Aorta (tissue), 5 donors: ENCODE results near the gene GSTT2B. TPM values are rescaled to one million over a fixed set of nuclear protein-coding genes. Genes with fewer than 3 reads are reported as not detected.
"Not testable (repeated sequence)": the region's sequence is repeated elsewhere in the genome, so short reads cannot be mapped to it uniquely, and the experiment has no call there.

Source experiments
- ATAC-seq: fragments of 200-7000 bp; cut with Tn5 transposase; one replicate; pipeline ENCODE4 v1.9.1; 2022; ENCODE audit warnings: moderate library complexity; ENCODE audit not compliant: low FRiP score
- DNase-seq, 2 donors: peaks; one replicate each; pipeline ENCODE4 v3.0.0-alpha.2; 2020
- H3K27ac ChIP-seq, 2 donors: one replicate each; pipeline ENCODE4 v1.5.1; 2013; ENCODE audit warnings: low read length in 2 of 2, mild to moderate bottlenecking in 2 of 2, moderate library complexity in 2 of 2, control low read depth in 1 of 2, inconsistent platforms in 1 of 2, low read depth in 1 of 2
- H3K27me3 ChIP-seq, 2 donors: one replicate each; pipeline ENCODE4 v1.6.1; 2013; ENCODE audit warnings: control low read depth in 1 of 2, low read length in 1 of 2, mild to moderate bottlenecking in 1 of 2, moderate library complexity in 1 of 2; ENCODE audit not compliant: insufficient read depth in 2 of 2, control insufficient read depth in 1 of 2
- H3K36me3 ChIP-seq, 2 donors: one replicate each; pipeline ENCODE4 v1.6.1; 2013; ENCODE audit warnings: control low read depth in 1 of 2, low read length in 1 of 2, mild to moderate bottlenecking in 1 of 2; ENCODE audit not compliant: insufficient read depth in 2 of 2, control insufficient read depth in 1 of 2
- H3K4me1 ChIP-seq, 2 donors: one replicate each; pipeline ENCODE4 v1.6.1; 2013; ENCODE audit warnings: low read length in 2 of 2, control low read depth in 1 of 2, mild to moderate bottlenecking in 1 of 2, moderate library complexity in 1 of 2; ENCODE audit not compliant: insufficient read depth in 2 of 2, control insufficient read depth in 1 of 2
- H3K4me3 ChIP-seq, 2 donors: one replicate each; pipeline ENCODE4 v1.5.1; 2013; ENCODE audit warnings: low read length in 2 of 2, control low read depth in 1 of 2, mild to moderate bottlenecking in 1 of 2
- H3K9me3 ChIP-seq: one replicate; pipeline ENCODE4 v1.6.1; 2013; ENCODE audit warnings: mild to moderate bottlenecking, low read length; ENCODE audit not compliant: control insufficient read depth
- WGBS, 2 donors: extraction: QIAGEN DNeasy Blood & Tissue Kit; methylation state at CpG; one replicate each; pipeline ENCODE4 v1.1.7; 2013; 5-methylcytosine and 5-hydroxymethylcytosine counted together
- intact Hi-C, 2 donors: fragments of 100-400 bp; cut with DNase I; formaldehyde crosslinking; loops; one replicate each; pipeline versions ENCODE4 v1.14.2 to v1.15.0; 2022
- polyA plus RNA-seq, 2 donors: library from polyadenylated mRNA; stranded (reverse); fragments of 200-250 nt; gene quantifications; one replicate each; pipeline ENCODE4 v1.2.3, GENCODE V29; 2013
- total RNA-seq, 2 donors: library from RNA; stranded (reverse); fragmentation: NEBNext Ultra II Directional; extraction: Animal tissue kit (Norgen Biotek cat#: 25700); gene quantifications; one replicate each; pipeline ENCODE4 v1.2.1, GENCODE V29; 2021
- donor health status: healthy with polysubstance abuse.
- donor health status: Bipolar disorder and iron deficiency.
- donor health status: DM: no; HTN: no; CAD: no.
- donor health status: DM: no; HTN: no; CAD: no.
- donor health status: DM: yes; HTN: yes; CAD: no.

Gene GSTT2B
- total and polyA plus RNA-seq, 4 donors, result 7.7 to 23.9 (median 15.6) TPM

GRCh38 chr22:23955886-23956285, 5.1 kb downstream of the GSTT2B start:
- not testable (repeated sequence) for DNase-seq, H3K27ac ChIP-seq, H3K27me3 ChIP-seq, H3K4me3 ChIP-seq, H3K9me3 ChIP-seq, ATAC-seq, H3K4me1 ChIP-seq, H3K36me3 ChIP-seq
- 68 to 71% methylated on average over 5 to 7 of the region's 8 CpGs for WGBS, 2 donors
- intact Hi-C loops, result loop anchor here in 1 of 2 donors (10.0 kb wide), 2 partner anchors 91 to 191 kb away; partner anchors contain the start of genes C22orf15 and CHCHD10

DNA sequence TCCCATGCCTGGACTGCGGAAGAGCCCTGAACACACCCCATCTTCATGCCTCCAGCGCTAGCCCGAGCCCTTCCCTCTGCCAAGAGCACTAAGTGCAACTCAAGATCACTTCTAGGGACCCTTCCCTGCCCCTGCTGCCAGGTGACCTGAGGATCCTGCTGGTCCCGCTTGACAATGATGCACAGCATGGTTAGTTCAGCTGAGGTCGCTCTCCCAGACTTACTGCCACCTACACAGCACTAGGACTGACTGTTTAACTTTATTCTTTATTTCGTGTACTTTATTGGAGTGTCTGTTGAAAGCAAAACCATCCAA, 6.0 kb downstream of the GSTT2B start:
- H3K27ac ChIP-seq, ATAC-seq, DNase-seq, H3K4me3 ChIP-seq, H3K4me1 ChIP-seq, H3K36me3 ChIP-seq, H3K27me3 ChIP-seq, H3K9me3 ChIP-seq: not testable (repeated sequence)
- WGBS, 2 donors, result 72 to 83% methylated on average over 5 to 6 of the region's 6 CpGs
- intact Hi-C loops, result loop anchor here in 1 of 2 donors (10.0 kb wide), 2 partner anchors 90 to 190 kb away; partner anchors contain the start of genes C22orf15 and CHCHD10

DNA sequence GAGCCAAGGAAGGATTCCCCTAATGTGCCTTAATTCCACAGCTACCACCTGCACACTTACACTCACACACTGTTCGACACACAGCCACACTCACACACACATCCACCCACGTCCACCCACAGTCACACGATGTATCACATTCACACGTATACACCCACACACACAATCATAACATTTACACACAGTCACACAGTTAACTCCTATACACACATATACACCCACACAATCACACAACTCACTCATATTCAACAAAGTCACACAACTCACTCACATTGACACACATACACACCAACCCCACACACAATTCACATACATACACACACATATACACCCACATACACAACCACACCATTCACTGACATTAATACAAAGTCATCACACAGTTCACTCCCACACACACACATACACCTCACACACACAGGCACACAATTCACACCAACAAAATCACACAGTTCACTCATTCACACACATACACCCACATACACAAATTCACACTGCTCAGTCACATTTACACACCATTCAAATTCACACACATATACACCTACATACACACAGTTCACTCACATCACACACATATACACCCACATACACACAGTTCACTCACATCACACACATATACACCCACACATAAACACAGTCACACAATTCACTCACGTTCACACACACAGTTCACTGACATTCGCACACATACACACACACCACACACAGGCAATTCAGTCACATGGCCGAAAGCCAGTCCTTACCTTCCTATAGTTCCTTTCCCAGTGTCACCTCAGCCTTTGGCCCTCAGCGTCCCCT, 6.6 kb downstream of the GSTT2B start:
- intact Hi-C loops, result loop anchor here in 1 of 2 donors (10.0 kb wide), 2 partner anchors 90 to 190 kb away; partner anchors contain the start of genes C22orf15 and CHCHD10
- not testable (repeated sequence) for H3K9me3 ChIP-seq, H3K4me3 ChIP-seq, H3K27me3 ChIP-seq, H3K4me1 ChIP-seq, H3K27ac ChIP-seq, ATAC-seq, DNase-seq, H3K36me3 ChIP-seq
- 79% methylated on average over 8 of the region's 8 CpGs for WGBS, 2 donors

DNA sequence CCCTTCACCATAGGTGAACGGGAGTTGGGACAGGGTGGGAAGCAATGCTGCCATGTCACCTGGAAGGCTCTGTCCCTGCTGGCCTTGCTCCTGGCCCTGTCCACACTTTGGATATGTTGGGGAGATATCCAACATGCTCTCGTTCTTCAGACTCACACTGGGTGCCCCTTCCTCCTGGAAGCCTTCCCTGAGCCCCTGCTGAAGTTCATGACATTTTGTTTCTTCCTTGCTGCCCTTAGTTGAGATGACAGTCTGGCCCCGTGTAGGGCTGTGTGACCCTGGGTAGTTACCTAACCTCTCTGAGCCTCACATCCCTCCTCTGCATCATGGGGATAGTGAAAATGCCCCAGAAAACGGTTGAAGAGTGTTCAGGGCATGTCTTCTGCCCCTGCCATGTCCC, 7.5 kb downstream of the GSTT2B start:
- not testable (repeated sequence) for H3K4me3 ChIP-seq, DNase-seq, H3K36me3 ChIP-seq, ATAC-seq, H3K27me3 ChIP-seq, H3K9me3 ChIP-seq, H3K4me1 ChIP-seq, H3K27ac ChIP-seq
- intact Hi-C loops, result loop anchor here in 1 of 2 donors (10.0 kb wide), 2 partner anchors 89 to 189 kb away; partner anchors contain the start of genes C22orf15 and CHCHD10
- 77 to 88% methylated on average over 3 to 4 of the region's 4 CpGs for WGBS, 2 donors

GRCh38 chr22:23952794-23953405, 8.1 kb downstream of the GSTT2B start:
- not testable (repeated sequence) for H3K4me1 ChIP-seq, H3K27ac ChIP-seq, H3K9me3 ChIP-seq, DNase-seq, H3K4me3 ChIP-seq, H3K27me3 ChIP-seq, ATAC-seq, H3K36me3 ChIP-seq
- WGBS, 2 donors, result 69 to 79% methylated on average over 11 of the region's 11 CpGs
- intact Hi-C loops, result loop anchor here in 1 of 2 donors (10.0 kb wide), 2 partner anchors 88 to 188 kb away; partner anchors contain the start of genes C22orf15 and CHCHD10

DNA sequence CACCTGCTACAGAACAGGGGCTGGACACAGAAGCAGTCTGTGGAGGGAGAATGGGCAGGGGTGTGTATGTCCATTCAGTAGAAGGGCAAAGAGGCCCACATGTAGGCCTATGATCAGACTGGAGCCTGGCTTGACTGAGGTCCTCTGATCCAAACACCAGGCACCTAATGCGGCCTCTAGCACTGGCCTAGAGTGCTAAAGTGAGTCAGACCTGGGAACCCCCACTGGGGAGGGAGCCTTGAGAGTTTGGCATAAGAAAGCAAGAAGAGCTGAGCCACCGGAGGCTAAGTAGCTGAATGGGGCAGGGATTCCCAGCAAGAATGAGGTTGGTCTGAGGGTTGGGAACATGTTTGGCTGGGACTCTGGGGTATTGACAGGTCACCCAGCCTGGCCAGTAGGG, 9.6 kb downstream of the GSTT2B start:
- ATAC-seq, H3K36me3 ChIP-seq, DNase-seq, H3K9me3 ChIP-seq, H3K4me1 ChIP-seq, H3K27ac ChIP-seq, H3K27me3 ChIP-seq, H3K4me3 ChIP-seq: not testable (repeated sequence)
- whole genome bisulfite sequencing, 2 donors, result 73 to 80% methylated on average over 2 of the region's 2 CpGs
- intact Hi-C loops, result loop anchor here in 1 of 2 donors (10.0 kb wide), 2 partner anchors 87 to 187 kb away; partner anchors contain the start of genes C22orf15 and CHCHD10

GRCh38 chr22:23949764-23950163, 11.2 kb downstream of the GSTT2B start:
- H3K4me3 ChIP-seq, H3K36me3 ChIP-seq, DNase-seq, H3K9me3 ChIP-seq, H3K27ac ChIP-seq, H3K27me3 ChIP-seq, ATAC-seq, H3K4me1 ChIP-seq: not testable (repeated sequence)
- WGBS, 2 donors, result 77 to 80% methylated on average over 18 of the region's 18 CpGs
- intact Hi-C loops, result loop anchor here in 1 of 2 donors (10.0 kb wide), 2 partner anchors 85 to 185 kb away; partner anchors contain the start of genes C22orf15 and CHCHD10

DNA sequence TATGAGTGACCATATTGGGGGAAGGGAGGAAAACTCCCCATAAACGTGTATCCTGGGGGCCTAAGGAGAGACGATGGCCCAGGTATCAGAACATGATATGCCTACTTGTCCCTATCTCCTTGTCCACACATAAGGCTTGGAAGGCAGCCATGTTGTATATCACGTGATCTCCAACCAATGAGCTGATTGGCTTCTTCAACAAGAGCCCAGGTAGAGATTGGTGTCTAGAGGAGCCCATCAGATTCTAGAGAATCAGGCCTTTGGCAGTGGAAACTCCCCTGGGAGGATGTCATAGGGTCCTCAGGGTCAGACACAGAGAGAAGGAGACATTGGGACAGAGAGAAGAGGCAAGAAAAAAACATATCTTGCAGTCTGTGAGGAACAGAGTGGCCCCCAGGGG, 13.6 kb downstream of the GSTT2B start:
- H3K9me3 ChIP-seq, H3K27ac ChIP-seq, intact Hi-C loops, DNase-seq, H3K36me3 ChIP-seq, ATAC-seq, H3K27me3 ChIP-seq, H3K4me1 ChIP-seq, H3K4me3 ChIP-seq: not testable (repeated sequence)
- WGBS, 2 donors, result 0 to 69% methylated on average over 1 to 3 of the region's 3 CpGs
